GM18499 (cell line): Measurements from ENCODE around the gene BCAS1.
"Not testable (repeated sequence)": the region's sequence is repeated elsewhere in the genome, so short reads cannot be mapped to it uniquely, and the experiment has no call there.

ENCODE experiments used
- ATAC-seq: cut with Tn5 transposase; IDR thresholded peaks from one replicate; pipeline ENCODE4 v1.9.1; 2021; ENCODE audit warnings: moderate number of reproducible peaks; ENCODE audit not compliant: insufficient read depth, unreplicated experiment

The BCAS1 gene

DNA sequence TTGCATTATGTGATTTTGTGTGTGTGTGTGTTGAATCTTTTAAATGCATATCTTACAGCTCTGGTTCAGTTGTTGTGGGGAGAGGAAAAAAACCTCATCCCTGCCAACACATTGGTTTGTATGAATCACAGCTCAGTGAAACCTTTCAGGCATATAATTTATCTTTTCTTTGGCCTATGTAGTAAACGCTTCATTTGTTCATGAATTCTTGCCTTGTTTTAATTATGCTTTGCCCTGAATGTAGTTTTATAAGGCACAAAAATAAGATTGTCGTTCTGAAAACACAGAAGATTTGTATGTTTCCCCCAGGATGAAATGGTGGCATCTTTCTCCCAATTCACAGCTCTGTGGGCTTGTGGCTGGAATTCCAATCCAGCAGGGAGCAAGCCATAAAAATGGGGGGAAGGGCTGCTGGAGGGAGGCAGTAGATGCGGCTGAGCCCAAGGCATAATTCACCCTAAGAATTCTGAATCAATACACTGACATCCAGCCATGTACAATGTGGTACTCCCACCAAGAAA is 45.1 kb downstream of the BCAS1 start:
- no peak for ATAC-seq

DNA sequence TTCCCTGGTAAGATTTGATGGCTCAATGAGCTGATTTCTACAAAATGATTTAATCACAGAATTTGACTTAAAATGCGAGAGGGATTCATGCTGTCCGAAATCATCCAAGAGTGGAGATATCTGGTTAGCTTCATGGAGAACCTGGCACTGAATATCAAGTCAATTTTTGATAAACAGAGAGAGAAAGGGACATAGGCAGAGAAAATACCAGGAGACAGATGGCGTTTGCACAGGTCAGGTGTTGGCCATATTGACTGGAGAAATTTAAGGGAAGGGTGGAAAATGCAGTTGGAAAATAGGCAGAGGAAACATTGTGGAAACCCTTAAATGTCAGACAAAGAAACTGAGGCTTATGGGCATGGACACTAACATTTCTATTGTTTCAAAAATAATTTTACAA is 47.0 kb downstream of the BCAS1 start:
- ATAC-seq = no peak

DNA sequence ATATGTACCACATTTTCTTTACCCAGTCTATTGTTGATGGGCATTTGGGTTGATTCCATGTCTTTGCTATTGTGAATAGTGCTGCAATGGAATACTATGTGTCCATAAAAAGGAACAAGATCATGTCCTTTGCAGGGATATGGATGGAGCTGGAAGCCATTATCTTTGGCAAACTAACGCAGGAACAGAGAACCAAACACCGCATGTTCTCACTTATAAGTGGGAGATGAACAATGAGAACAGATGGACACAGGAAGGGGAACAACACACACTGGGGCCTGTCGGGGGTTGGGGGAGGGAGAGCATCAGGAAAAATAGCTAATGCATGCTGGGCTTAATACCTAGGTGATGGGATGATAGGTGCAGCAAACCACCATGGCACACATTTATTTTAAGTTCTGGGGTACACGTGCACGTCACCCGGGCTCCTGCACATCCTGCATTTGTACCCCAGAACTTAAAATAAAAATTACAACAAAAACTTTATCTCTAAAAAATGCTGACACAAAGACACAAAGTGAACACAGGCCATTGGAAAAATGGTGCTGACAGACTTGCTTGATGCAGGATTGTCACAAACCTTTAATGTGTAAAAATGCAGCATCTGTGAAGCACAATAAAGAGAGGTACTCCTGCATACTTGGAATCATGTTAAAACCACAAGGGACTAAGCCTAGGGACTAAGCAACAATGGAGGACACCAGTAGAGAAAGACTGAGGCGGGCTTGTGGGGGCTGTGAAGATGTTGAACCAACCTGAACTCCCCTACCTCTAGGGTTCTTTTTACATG is 48.8 kb downstream of the BCAS1 start:
- no peak for ATAC-seq

DNA sequence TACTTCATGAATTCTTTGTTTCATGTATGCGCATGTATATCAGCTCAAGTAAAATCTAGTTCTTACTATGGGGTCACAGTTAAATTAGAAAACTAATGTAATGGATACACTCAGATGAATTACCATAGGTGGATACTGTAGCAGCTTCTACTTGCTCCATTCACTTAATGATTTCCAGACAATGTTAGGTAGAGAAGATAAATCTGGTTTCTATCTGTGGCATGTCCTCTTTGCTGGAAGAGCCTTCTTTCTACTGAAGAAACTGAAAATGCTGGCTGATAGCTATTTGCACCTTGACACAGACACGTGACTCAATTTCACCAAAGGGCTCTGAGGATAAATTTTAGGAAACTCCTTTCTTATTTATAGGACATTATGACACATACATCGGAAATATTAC is 49.5 kb downstream of the BCAS1 start:
- ATAC-seq = no peak

DNA sequence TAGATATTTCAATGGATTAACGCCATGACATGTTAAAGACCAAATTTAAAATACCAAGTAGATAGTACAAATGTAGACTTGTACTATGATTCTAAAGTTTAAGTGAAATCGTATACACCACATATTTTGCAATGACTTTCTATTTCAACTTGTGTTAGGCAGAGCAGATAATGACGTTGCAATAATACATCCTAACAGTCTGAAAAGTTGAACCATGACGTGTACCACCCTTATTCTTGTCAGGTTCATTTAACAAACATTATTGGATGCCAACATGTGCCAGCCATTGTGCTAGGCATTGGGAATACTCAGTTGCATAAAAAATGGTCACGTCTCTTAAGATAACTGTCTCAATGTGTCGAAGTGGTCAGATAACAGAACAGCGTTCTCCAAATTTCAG is 50.0 kb downstream of the BCAS1 start:
- no peak for ATAC-seq

DNA sequence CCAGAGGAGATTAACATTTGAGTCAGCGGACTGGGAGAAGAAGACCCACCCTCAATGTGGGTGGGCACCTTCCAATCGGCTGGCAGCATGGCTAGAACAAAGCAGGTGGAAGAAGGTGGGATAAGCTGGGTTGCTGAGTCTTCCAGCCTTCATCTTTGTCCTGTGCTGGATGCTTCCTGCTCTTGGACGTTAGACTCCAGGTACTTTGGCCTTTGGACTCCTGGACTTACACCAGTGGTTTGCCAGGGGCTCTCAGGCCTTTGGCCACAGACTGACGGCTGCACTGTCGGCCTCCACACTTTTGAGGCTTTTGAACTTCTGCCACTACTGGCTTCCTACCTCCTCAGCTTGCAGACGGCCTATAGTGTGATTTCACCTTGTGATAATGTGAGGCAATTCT is 50.8 kb downstream of the BCAS1 start:
- ATAC-seq = no peak

DNA sequence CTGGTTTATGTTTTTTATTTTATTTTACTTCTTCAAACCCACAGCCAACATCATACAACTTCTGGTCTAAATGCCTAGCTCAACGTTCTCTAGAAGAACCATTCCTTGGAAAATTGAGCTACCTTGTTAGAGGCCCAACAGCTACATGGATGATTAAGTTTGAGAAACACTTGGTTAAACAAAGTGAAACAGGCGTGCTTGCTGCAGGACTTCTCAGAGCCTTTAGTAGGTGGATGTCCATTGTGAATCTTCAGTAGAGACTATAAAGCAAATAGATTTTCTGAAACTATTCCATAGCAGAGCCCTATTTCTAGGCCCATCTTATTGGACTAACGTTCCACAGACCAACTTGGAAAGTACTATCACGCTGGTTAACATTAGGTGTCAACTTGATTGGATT is 51.3 kb downstream of the BCAS1 start:
- no peak for ATAC-seq

DNA sequence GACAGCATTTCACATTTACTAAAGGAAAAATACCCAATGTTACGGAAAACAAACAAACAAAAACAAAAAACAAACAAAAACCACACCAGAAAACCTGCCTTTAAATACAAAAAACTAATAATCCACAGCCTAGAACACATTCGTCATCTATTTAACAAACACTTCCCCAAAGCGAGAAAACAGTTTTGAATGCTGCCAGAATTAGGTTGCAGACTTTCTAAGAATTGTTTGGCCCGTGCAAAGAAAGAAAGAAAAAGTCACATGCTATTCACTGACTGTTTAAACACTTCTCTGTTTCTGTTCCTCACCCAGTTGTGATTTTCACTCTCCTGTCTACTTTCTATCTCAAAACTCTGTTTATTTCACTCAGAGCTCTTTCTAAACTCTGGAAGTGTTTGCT is 52.5 kb downstream of the BCAS1 start:
- ATAC-seq = peak; percentile 86

DNA sequence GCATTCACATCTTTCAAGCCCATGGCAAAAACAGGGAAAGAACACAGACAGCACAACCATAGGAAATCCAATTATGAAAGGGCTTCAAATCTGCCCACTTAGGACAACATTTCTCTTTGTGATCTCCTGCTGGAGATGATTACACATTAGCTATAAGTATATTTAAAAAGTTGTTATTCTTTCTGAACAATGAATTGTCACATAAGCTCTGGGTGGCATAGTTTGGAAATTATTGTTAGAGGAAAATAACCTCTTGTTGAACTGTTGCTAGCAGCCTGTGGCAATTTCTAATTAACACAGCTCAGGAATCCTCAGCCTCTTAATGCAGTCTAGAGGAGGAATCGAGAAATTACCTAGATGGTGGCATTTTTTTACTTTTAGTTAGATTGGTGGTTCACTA is 54.9 kb downstream of the BCAS1 start:
- ATAC-seq = no peak

DNA sequence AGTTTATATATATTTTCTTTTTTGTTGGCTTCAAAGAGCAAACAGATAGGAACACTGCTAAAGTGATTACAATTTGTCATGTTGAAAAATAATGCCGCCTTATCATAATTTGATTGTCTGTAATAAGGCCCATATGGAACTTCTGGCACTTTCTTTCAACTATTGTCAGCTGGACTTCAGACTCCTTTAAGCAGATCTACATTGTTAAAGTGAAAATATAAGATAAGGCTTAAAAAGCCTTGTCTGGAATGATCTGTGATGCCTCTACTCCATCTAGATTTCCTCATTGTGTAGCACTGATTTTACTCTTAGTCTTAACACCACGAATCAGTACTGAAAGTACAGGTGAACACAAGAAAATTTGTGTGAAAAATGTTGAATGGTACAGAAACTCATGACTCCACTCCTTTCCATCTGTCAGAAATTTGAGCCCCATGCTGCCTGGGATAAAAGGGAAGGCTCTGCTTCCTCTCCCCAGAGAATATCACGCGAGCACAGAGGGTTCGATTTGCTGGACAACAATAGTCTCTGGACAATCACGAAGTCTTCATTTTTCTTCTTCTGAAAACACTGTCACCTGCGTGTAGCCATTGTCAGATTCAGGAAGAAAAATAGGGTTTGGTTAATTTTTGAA is 56.0 kb downstream of the BCAS1 start:
- no peak for ATAC-seq

DNA sequence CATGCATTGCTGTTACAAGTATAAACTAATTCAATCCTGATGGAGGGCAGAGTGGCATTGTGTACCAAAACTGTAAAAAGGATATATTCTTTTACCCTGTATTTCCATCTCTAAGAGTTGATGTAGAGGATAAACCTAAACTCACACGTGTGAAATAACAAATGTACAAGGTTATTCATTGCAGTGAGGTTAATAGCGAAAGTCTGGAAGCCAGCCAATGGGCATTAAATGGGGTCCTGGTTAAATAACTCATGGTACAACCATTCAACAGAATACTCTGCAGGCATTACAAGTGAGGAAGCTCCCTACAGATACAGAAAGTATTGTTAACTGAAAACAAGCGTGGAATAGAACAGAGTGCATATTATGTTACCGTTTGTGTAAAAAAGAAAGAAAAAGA is 56.9 kb downstream of the BCAS1 start:
- no peak for ATAC-seq

DNA sequence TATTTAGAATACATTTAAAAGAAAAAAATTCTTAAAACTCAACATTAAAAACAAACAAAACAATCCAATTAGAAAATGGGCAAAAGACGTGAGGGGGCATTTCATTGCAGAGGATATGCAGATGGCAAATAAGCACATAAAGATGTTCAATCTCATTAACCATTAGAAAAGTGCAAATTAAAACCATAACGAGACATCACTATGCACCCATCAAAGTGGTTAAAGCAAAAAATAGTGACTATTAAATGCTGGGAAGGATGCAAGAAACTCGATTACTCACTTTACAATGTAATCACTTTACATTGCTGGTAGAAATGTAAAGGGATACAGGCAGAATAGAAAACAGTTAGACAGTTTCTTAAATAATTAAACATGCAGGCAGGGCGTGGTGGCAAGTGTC is 59.0 kb downstream of the BCAS1 start:
- ATAC-seq = no peak

DNA sequence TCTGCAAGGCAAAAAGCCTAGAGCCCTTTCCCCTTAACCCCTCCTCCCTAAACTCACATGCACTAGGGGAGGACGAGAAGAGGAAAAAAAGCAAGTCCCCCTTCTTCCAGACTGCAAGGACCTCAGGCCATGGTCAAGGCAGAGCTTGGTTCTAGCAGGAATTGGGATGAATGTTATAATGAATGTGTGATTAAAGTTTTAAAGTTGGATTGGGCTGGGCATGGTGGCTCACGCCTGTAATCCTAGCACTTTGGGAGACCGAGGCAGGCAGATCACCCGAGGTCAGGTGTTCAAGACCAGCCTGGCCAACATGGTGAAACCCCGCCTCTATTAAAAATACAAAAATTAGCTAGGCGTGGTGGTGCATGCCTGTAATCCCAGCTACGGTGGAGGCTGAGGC is 64.2 kb downstream of the BCAS1 start:
- ATAC-seq = not testable (repeated sequence)

DNA sequence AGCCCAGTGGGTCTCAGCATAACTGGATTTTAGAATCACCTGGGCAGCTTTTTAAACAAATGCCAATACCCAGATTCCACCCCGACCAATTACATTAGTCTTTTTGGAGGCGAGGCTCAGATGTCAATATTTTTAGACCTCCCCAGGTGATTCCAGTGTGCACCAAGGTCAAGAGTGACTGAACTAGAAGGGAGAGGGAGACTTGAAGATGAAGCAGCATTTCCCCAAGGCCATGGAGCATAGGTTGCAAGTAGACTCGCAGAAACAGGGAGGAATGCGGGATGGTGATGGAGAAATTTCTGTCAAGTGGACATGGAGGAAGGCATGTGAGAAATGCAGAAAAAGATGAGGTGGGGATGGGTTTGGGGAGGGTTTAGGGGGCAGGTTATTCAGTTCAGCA is 64.9 kb downstream of the BCAS1 start:
- ATAC-seq = no peak

DNA sequence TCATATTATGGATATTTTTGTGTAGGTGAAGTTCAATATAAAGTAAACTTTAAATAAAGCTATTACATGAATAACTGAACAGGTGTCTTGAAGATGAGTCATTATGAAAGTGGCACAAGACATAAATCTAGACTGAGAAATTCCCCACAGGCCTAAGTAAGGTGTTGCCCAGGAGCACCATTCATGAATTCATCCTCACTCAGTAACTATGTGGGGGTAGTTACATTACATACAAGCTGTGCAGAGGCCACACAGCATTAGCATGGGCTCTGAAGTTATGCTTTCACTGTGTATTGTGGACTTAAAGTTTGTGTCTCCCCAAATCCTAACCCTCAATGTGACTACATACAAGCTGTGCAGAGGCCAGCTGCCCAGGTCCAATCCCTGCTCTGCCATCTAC is 65.9 kb downstream of the BCAS1 start:
- peak; percentile 78 for ATAC-seq

DNA sequence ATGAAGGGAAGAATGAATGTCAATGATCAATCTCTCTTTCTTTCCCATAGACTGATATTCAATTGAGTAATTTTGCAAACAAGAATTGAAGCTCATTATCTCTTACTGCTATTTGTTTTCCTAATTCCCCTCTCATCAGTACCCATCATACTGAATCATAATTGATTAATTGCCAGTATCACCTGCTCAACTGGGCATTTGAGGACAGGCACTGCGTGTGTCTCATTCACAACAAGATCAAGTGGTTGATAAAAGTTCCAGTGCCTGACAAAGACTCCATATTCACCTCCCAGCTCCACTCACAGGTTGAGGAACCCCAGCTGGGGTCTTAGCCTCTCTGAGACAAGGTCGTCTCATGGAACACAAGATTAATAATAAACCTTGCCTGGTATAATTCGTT is 67.7 kb downstream of the BCAS1 start:
- no peak for ATAC-seq

DNA sequence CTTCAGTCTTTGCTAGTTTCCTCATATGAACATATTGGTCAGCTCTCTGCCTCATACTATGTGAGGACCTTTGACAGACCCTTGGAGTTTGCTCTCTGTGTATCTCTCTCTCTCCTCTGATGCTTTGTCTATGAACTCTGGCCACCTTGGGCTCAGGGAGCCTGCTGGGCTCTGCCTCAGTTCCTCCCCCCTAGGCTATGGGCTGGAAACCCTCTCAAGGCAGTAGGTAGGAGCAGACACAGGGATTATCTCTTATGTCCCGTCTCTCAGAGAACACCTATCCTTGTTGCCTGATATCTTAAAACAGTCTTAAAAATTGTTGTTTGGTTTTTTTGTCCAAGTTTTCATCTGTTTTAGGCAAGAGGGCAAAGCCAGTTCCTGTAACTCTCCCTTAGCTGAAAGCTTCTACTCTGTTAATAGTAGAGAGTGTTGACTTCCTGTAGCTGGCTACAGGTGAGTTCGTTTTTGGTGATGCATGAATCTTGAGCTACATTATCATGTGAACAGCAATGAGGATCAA is 68.3 kb downstream of the BCAS1 start:
- no peak for ATAC-seq

DNA sequence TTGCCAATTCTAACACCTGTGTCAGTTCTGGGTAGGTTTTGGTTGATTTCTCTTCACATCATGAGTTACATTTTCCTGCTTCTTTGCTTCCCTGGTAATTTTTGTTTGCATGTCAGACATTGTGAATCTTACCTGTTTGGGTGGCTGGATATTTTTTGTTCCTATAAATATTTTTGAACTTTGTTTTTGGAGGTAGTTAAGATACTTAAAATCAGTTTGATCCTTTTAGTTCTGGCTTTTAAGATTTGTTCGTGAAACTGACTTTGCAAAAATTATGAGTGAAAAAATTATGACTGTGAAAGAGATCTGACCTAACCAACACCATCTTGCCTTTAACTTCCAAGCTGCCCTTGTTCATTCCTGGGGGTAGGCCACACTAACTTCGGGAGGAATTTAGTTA is 69.5 kb downstream of the BCAS1 start:
- ATAC-seq = no peak

DNA sequence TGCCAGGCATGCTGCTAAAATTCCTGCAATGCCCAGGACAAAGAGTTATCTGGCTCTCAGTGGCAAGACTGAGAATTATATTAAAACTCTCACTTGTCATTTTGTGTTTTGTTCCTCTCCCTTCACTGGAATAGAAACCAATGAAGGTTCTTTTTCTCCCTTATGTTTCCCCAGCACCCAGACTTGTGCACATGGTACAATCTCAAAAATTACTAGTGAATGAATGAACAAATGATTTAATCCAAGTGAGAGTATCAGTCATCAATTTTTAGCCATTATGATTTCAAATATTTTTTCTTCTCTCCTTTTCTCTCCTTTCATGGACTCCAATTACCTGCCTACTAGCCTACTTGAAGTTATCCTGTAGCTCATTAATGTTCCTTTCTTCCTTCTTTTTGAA is 70.1 kb downstream of the BCAS1 start:
- ATAC-seq = no peak

DNA sequence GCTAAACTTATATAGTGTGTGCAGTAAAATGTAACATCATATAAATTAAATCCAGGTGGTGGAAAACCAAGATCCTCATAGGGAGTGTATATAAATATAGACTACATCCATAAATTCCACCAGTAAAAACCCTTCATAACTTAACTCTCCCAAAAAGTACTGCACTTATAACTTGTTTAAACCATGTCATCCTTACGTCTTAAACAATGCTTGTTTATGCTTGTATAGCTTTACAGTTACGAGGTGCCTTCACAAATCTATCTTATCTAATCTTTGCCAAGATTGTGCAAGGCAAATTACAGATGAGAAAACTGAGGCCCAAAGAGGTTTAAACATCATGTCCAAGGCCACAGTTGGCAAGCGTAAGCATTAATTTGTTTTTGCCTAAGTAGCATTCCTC is 71.3 kb downstream of the BCAS1 start:
- no peak for ATAC-seq

DNA sequence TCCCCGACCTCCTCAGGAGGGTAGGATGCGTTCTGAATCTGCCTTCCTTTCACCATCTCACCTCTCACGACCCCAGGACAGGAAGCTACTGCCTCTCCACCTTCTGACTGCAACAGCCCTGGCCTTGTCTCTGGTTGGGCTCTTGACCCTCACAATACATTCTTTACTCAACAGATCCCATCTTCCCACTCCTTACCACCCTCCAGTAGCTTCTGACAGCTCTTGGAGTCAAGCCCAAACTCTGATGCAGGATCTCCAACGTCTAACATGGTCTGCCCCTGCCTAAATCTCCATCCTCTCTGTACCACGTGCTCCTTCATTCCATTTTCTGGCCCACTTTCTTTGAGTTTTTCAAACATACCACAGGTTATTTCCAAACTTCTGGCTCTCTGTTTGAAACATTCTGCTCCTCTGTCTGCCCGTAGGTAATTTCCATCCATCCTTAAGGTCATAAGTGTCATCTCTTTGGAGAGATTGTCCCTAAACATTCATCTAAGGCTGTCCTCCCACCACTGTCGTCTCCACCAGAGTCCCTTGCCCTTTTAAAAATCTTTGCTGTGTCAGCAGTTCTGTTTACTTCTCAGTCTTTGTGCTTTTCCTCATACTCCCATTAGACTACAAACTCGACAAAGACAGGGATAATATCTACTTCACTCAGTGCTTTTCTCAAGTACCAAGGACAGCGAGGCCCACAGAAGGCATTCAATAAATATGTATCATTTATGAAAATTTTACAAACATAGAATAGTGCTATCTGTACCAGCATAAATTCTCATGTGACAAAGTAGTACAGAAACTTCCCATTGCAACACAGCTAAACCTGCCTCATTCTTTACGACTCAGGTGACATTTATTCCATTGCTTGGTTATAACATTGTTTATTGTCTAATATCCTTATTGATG is 73.6 kb downstream of the BCAS1 start:
- ATAC-seq = no peak
